Measurements from ENCODE around the gene EML1. TPM values are rescaled to one million over a fixed set of nuclear protein-coding genes. Genes with fewer than 3 reads are reported as not detected.

EML1 gene
- total and polyA plus RNA-seq, 7 donors = 3.9 to 148 (median 91.5) TPM

GRCh38 chr14:99781853-99782610 lies 11.2 kb upstream of the EML1 start:
- Histone ChIP-seq H3K4me3 (no peak overlapping the region), H3K36me3 (no peaks in the 10 kb centered on the region), H3K4me1 (peaks cover 0 to 38% (median 29%) of the 10 kb centered on the region in 4 donors), H3K27ac (peak overlapping the region in 1 of 4 donors; percentile 4), H3K9me3 (no peaks in the 10 kb centered on the region), H3K27me3 (no peaks in the 10 kb centered on the region)
- intact Hi-C loops (cut with DNase I) = no loop called here
- DNase-seq = no peak
- TF ChIP-seq EP300 (IDR thresholded peaks at IDR 0.05) (no peak), POLR2AphosphoS5 (IDR thresholded peaks at IDR 0.05) (no peak), POLR2A (IDR thresholded peaks at IDR 0.05) (no peak), CTCF (IDR thresholded peaks at IDR 0.05) (no peak)
- WGBS, 2 donors = 79 to 88% methylated on average over 14 of the region's 14 CpGs

GRCh38 chr14:99784508-99784907 lies 8.7 kb upstream of the EML1 start:
- TF ChIP-seq EP300 (IDR thresholded peaks at IDR 0.05) = no peak
- peaks cover 0 to 60% (median 47%) of the 10 kb centered on the region in 4 donors for H3K4me1 ChIP-seq
- intact Hi-C loops (cut with DNase I) = no loop called here
- peak overlapping the region; percentile 68 to 97 (median 94) for H3K27ac ChIP-seq
- DNase-seq = no peak
- 28 to 76% methylated on average over 4 of the region's 4 CpGs for WGBS, 2 donors
- H3K9me3 ChIP-seq = no peaks in the 10 kb centered on the region
- H3K27me3 ChIP-seq = no peaks in the 10 kb centered on the region
- no peaks in the 10 kb centered on the region for H3K36me3 ChIP-seq
- H3K4me3 ChIP-seq = no peak overlapping the region

- H3K27ac ChIP-seq = peak overlapping the region; percentile 68 to 97 (median 94)
- intact Hi-C loops (cut with DNase I) = no loop called here
- WGBS, 2 donors = 89 to 90% methylated on average over 9 of the region's 9 CpGs
- no peaks in the 10 kb centered on the region for H3K27me3 ChIP-seq
- H3K4me3 ChIP-seq = no peak overlapping the region
- no peaks in the 10 kb centered on the region for H3K36me3 ChIP-seq
- TF ChIP-seq EP300 (IDR thresholded peaks at IDR 0.05) (no peak), POLR2AphosphoS5 (IDR thresholded peaks at IDR 0.05) (peak in 2 of 4 donors; percentile 46 to 54), CTCF (IDR thresholded peaks at IDR 0.05) (no peak)
- no peak for DNase-seq
- H3K9me3 ChIP-seq = no peaks in the 10 kb centered on the region
- peaks cover 0 to 69% (median 56%) of the 10 kb centered on the region in 4 donors for H3K4me1 ChIP-seq
Observed at GRCh38 chr14:99785426-99785825, 7.8 kb upstream of the EML1 start.

GRCh38 chr14:99786511-99786989 lies 6.7 kb upstream of the EML1 start:
- no peaks in the 10 kb centered on the region for H3K9me3 ChIP-seq
- H3K4me3 ChIP-seq = no peak overlapping the region
- H3K4me1 ChIP-seq = peaks cover 0 to 81% (median 68%) of the 10 kb centered on the region in 4 donors
- no peak for DNase-seq
- H3K36me3 ChIP-seq = no peaks in the 10 kb centered on the region
- H3K27ac ChIP-seq = peak overlapping the region; percentile 68 to 97 (median 94)
- TF ChIP-seq CTCF (IDR thresholded peaks at IDR 0.05) = no peak
- peak; percentile 85 to 98 (median 92) for TF ChIP-seq POLR2AphosphoS5 (IDR thresholded peaks at IDR 0.05)
- TF ChIP-seq POLR2A (IDR thresholded peaks at IDR 0.05) = no peak
- peak in 3 of 4 donors; percentile 54 to 95 (median 90) for TF ChIP-seq EP300 (IDR thresholded peaks at IDR 0.05)
- no peaks in the 10 kb centered on the region for H3K27me3 ChIP-seq
- 76 to 84% methylated on average over 8 of the region's 8 CpGs for WGBS, 2 donors
- intact Hi-C loops (cut with DNase I) = loop anchor here (2.0 kb wide), 1 partner anchor 26 kb away; no protein-coding TSS in a partner anchor

GRCh38 chr14:99788713-99789112 lies 4.5 kb upstream of the EML1 start:
- Histone ChIP-seq H3K9me3 (no peaks in the 10 kb centered on the region), H3K4me3 (no peak overlapping the region), H3K36me3 (no peaks in the 10 kb centered on the region), H3K4me1 (peaks cover 0 to 91% (median 78%) of the 10 kb centered on the region in 4 donors), H3K27me3 (no peaks in the 10 kb centered on the region), H3K27ac (peak overlapping the region; percentile 92 to 97 (median 96))
- intact Hi-C loops (cut with DNase I) = no loop called here
- TF ChIP-seq CTCF (IDR thresholded peaks at IDR 0.05) (no peak), POLR2AphosphoS5 (IDR thresholded peaks at IDR 0.05) (peak in 2 of 4 donors; percentile 52 to 68), POLR2A (IDR thresholded peaks at IDR 0.05) (no peak), EP300 (IDR thresholded peaks at IDR 0.05) (peak in 1 of 4 donors; percentile 24)
- peak; percentile 50 for DNase-seq
- 92 to 94% methylated on average over 6 of the region's 6 CpGs for WGBS, 2 donors
